OCI-LY7 (cell line): ENCODE data around the gene DAPK3. TPM values are rescaled to one million over a fixed set of nuclear protein-coding genes. Genes with fewer than 3 reads are reported as not detected.

ENCODE experiments used
- BruUV-seq: library from RNA; stranded (reverse); fragments of 400-500 nt; replicated peaks from 2 replicates; lab custom pipeline; 2021; lab: Mats Ljungman, UMichigan
- CTCF ChIA-PET: fragments of 300-600 bp; sonication (Branson Sonifier 250); formaldehyde crosslinking; loops from one replicate; lab custom pipeline; 2022; ENCODE audit warnings: antibody characterized with exemption; ENCODE audit not compliant: unreplicated experiment; lab: Charles Lee
- POLR2A ChIA-PET: fragments of 300-600 bp; sonication (Branson Sonifier 250); formaldehyde crosslinking; loops from one replicate; lab custom pipeline; 2022; ENCODE audit warnings: antibody characterized with exemption; lab: Charles Lee
- DNase-seq: peaks from one replicate; pipeline ENCODE4 v3.0.0-alpha.2; 2015; ENCODE audit warnings: low spot score
- H2AFZ ChIP-seq: fragments of 200-600 bp; sonication (generic), shearing (Covaris generic); 2 replicates; pipeline ENCODE4 v1.6.1; 2014; ENCODE audit warnings: mild to moderate bottlenecking, antibody characterized with exemption, low read length, moderate library complexity
- H3K27ac ChIP-seq: fragments of 200-600 bp; sonication (generic); 2 replicates; pipeline ENCODE4 v1.5.1; 2014; ENCODE audit warnings: mixed run types, low read depth, mild to moderate bottlenecking, moderate library complexity, low read length, inconsistent platforms; ENCODE audit not compliant: poor library complexity, severe bottlenecking
- H3K36me3 ChIP-seq: fragments of 200-600 bp; sonication (generic); 2 replicates; pipeline ENCODE4 v1.6.1; 2014; ENCODE audit warnings: mild to moderate bottlenecking, antibody characterized with exemption, low read length, moderate library complexity, mixed read lengths; ENCODE audit not compliant: insufficient read depth
- H3K4me1 ChIP-seq: fragments of 200-600 bp; sonication (generic); 2 replicates; pipeline ENCODE4 v1.5.1; 2014; ENCODE audit warnings: mild to moderate bottlenecking, low read length; ENCODE audit not compliant: insufficient read depth, poor library complexity, severe bottlenecking
- H3K4me2 ChIP-seq: fragments of 200-600 bp; sonication (generic); 2 replicates; pipeline ENCODE4 v1.6.1; 2014; ENCODE audit warnings: mild to moderate bottlenecking, low read length
- H3K4me3 ChIP-seq: fragments of 200-600 bp; sonication (generic); 2 replicates; pipeline ENCODE4 v1.5.1; 2014; ENCODE audit warnings: mild to moderate bottlenecking, low read depth, low read length; ENCODE audit not compliant: poor library complexity, severe bottlenecking
- H3K79me2 ChIP-seq: fragments of 200-600 bp; sonication (generic); 2 replicates; pipeline ENCODE4 v1.6.1; 2016; ENCODE audit warnings: low read depth, mild to moderate bottlenecking, low read length, moderate library complexity, mixed read lengths; ENCODE audit not compliant: insufficient read depth
- H3K9me2 ChIP-seq: fragments of 200-600 bp; sonication (generic); 2 replicates; pipeline ENCODE4 v1.6.1; 2016; ENCODE audit warnings: mild to moderate bottlenecking, low read length, mixed read lengths; ENCODE audit not compliant: insufficient read depth
- H3K9me3 ChIP-seq: fragments of 200-600 bp; sonication (generic); 2 replicates; pipeline ENCODE4 v1.6.1; 2014; ENCODE audit warnings: mild to moderate bottlenecking, mixed run types, low read length, mixed read lengths
- H4K20me1 ChIP-seq: fragments of 200-600 bp; sonication (generic); 2 replicates; pipeline ENCODE4 v1.6.1; 2014; ENCODE audit warnings: mild to moderate bottlenecking, antibody characterized with exemption, low read length, moderate library complexity, mixed read lengths; ENCODE audit not compliant: insufficient read depth
- CTCF ChIP-seq: fragments of 200-600 bp; sonication (generic); conservative IDR thresholded peaks from 2 replicates; pipeline ENCODE4 v1.5.1; 2014; ENCODE audit warnings: mild to moderate bottlenecking, antibody characterized with exemption, low read length, moderate library complexity, mixed read lengths
- EZH2phosphoT487 ChIP-seq: fragments of 200-600 bp; sonication (generic); IDR thresholded peaks from 2 replicates; pipeline ENCODE4 v1.6.1; 2018; ENCODE audit warnings: low read depth, borderline replicate concordance, mild to moderate bottlenecking, mixed run types, antibody characterized with exemption, low read length, moderate library complexity, mixed read lengths
- intact Hi-C: fragments of 100-400 bp; cut with micrococcal nuclease; formaldehyde crosslinking; loops from one replicate; pipeline ENCODE4 v1.10.0; 2022; ENCODE audit not compliant: unreplicated experiment
- total RNA-seq, 2 experiments: library from RNA; depleted of rRNA in 1 of 2; stranded (reverse); fragments of >200 nt in 1 of 2; shearing (Covaris generic) in 1 of 2; gene quantifications; 2 replicates each; pipeline ENCODE4 v1.2.3, GENCODE V29; 2014 to 2022

DAPK3 gene
- total RNA-seq, 2 experiments from 2014 or later, result 47.1 to 49.3 TPM

GRCh38 chr19:3931041-3931440, 39.9 kb downstream of the DAPK3 start:
- Histone ChIP-seq H3K9me2 (no peaks in the 10 kb centered on the region), H3K27ac (no peak overlapping the region), H3K4me1 (no peaks in the 10 kb centered on the region), H4K20me1 (no peaks in the 10 kb centered on the region), H3K9me3 (no peaks in the 10 kb centered on the region), H3K79me2 (no peaks in the 10 kb centered on the region), H3K36me3 (no peaks in the 10 kb centered on the region), H3K4me3 (no peak overlapping the region), H3K4me2 (no peak overlapping the region), H2AFZ (no peak overlapping the region)
- BruUV-seq, result no TSS peak
- POLR2A ChIA-PET, result no interaction called here
- intact Hi-C loops, result no loop called here
- CTCF ChIA-PET, result no interaction called here
- DNase-seq, result no peak
- TF ChIP-seq CTCF (no peak), EZH2phosphoT487 (no peak)

GRCh38 chr19:3923912-3924311, 47.0 kb downstream of the DAPK3 start:
- H3K9me2 ChIP-seq, result no peaks in the 10 kb centered on the region
- DNase-seq, result no peak
- H3K4me3 ChIP-seq, result no peak overlapping the region
- no peak for TF ChIP-seq EZH2phosphoT487
- no peak for TF ChIP-seq CTCF
- 0 out of 2 replicates have a peak, but pooled peaks cover 3% of the 10 kb centered on the region for H3K9me3 ChIP-seq
- ChIA-PET CTCF (no interaction called here), POLR2A (no interaction called here)
- intact Hi-C loops, result no loop called here
- H3K27ac ChIP-seq, result no peak overlapping the region
- BruUV-seq, result no TSS peak
- H3K4me1 ChIP-seq, result no peaks in the 10 kb centered on the region
- no peaks in the 10 kb centered on the region for H4K20me1 ChIP-seq
- no peaks in the 10 kb centered on the region for H3K36me3 ChIP-seq
- no peaks in the 10 kb centered on the region for H3K79me2 ChIP-seq
- no peak overlapping the region for H3K4me2 ChIP-seq
- no peak overlapping the region for H2AFZ ChIP-seq

- Histone ChIP-seq H3K4me1 (no peaks in the 10 kb centered on the region), H3K79me2 (no peaks in the 10 kb centered on the region), H3K9me3 (0 out of 2 replicates have a peak, but pooled peaks cover 3% of the 10 kb centered on the region), H3K9me2 (no peaks in the 10 kb centered on the region), H2AFZ (no peak overlapping the region), H3K4me2 (no peak overlapping the region), H4K20me1 (no peaks in the 10 kb centered on the region), H3K27ac (no peak overlapping the region), H3K36me3 (no peaks in the 10 kb centered on the region), H3K4me3 (no peak overlapping the region)
- POLR2A ChIA-PET, result no interaction called here
- DNase-seq, result no peak
- intact Hi-C loops, result no loop called here
- BruUV-seq, result no TSS peak
- TF ChIP-seq CTCF, result no peak
- TF ChIP-seq EZH2phosphoT487, result no peak
- CTCF ChIA-PET, result no interaction called here
Measured at GRCh38 chr19:3923096-3923758, 47.7 kb downstream of the DAPK3 start.
